LNCaP clone FGC (cell line): ENCODE data around the gene GOLGA1.

Source experiments
- DNase-seq: peaks from one replicate; pipeline ENCODE4 v3.0.0-alpha.2; 2011; ENCODE audit warnings: low read depth
- H3K4me3 ChIP-seq: 2 replicates; pipeline ENCODE4 v1.5.1; 2011; ENCODE audit warnings: mild to moderate bottlenecking, low read depth, low read length, control low read depth
- CTCF ChIP-seq: IDR thresholded peaks from 2 replicates; pipeline ENCODE4 v1.5.1; 2012; ENCODE audit warnings: mild to moderate bottlenecking; ENCODE audit not compliant: control insufficient read depth, insufficient read depth; ENCODE audit errors: extremely low read depth

GOLGA1 gene

GRCh38 chr9:124878518-124878917, 62.4 kb downstream of the GOLGA1 start:
- H3K4me3 ChIP-seq, result no peak overlapping the region
- TF ChIP-seq CTCF, result no peak
- DNase-seq, result no peak

GRCh38 chr9:124878021-124878420, 62.9 kb downstream of the GOLGA1 start:
- TF ChIP-seq CTCF, result no peak
- DNase-seq, result no peak
- H3K4me3 ChIP-seq, result no peak overlapping the region

- TF ChIP-seq CTCF, result no peak
- H3K4me3 ChIP-seq, result no peak overlapping the region
- DNase-seq, result no peak
Measured at GRCh38 chr9:124877021-124877782, 63.7 kb downstream of the GOLGA1 start.

GRCh38 chr9:124875501-124875900, 65.4 kb downstream of the GOLGA1 start:
- DNase-seq, result no peak
- H3K4me3 ChIP-seq, result no peak overlapping the region
- no peak for TF ChIP-seq CTCF

GRCh38 chr9:124873664-124874063, 67.2 kb downstream of the GOLGA1 start:
- no peak for DNase-seq
- H3K4me3 ChIP-seq, result no peak overlapping the region
- TF ChIP-seq CTCF, result no peak

- TF ChIP-seq CTCF, result no peak
- peak overlapping the region; percentile 97 for H3K4me3 ChIP-seq
Measured at GRCh38 chr9:124871156-124871561, 69.7 kb downstream of the GOLGA1 start.

GRCh38 chr9:124870723-124871122, 70.2 kb downstream of the GOLGA1 start:
- DNase-seq, result no peak
- peak overlapping the region; percentile 97 for H3K4me3 ChIP-seq
- TF ChIP-seq CTCF, result no peak

More at GRCh38 chr9:124871156-124871561, 69.7 kb downstream of the GOLGA1 start:
- no peak for DNase-seq
